Activated T-cell treated with anti-CD3 and anti-CD28 coated beads, Interleukin-2, amount 50 U/mL, for 4 hours (primary cell): ENCODE measurements around the gene ZBTB16. TPM values are rescaled to one million over a fixed set of nuclear protein-coding genes. Genes with fewer than 3 reads are reported as not detected.

Experiments used
- ATAC-seq, 2 donors: fragments of 200-7000 bp; cut with Tn5 transposase; one replicate each; pipeline ENCODE4 v1.10.0; 2021
- DNase-seq: peaks from one replicate; pipeline ENCODE4 v3.0.0-alpha.2; 2020
- H3K27me3 Mint-ChIP-seq: one replicate; pipeline ENCODE4 v1.8.0; 2021; ENCODE audit warnings: low read depth, mixed read lengths
- H3K36me3 Mint-ChIP-seq: one replicate; pipeline ENCODE4 v1.8.0; 2022; ENCODE audit warnings: mixed read lengths; ENCODE audit not compliant: insufficient read depth
- H3K4me1 Mint-ChIP-seq: one replicate; pipeline ENCODE4 v1.8.0; 2021; ENCODE audit warnings: low read depth, mixed read lengths
- H3K4me3 Mint-ChIP-seq: one replicate; pipeline ENCODE4 v1.8.0; 2021; ENCODE audit warnings: mild to moderate bottlenecking, moderate library complexity, mixed read lengths
- H3K9me3 Mint-ChIP-seq: one replicate; pipeline ENCODE4 v1.8.0; 2021; ENCODE audit warnings: mixed read lengths
- total RNA-seq, 3 donors: library from RNA; stranded (reverse); gene quantifications; one replicate each; pipeline ENCODE4 v1.2.1, GENCODE V29; 2021

Gene ZBTB16, protein sequence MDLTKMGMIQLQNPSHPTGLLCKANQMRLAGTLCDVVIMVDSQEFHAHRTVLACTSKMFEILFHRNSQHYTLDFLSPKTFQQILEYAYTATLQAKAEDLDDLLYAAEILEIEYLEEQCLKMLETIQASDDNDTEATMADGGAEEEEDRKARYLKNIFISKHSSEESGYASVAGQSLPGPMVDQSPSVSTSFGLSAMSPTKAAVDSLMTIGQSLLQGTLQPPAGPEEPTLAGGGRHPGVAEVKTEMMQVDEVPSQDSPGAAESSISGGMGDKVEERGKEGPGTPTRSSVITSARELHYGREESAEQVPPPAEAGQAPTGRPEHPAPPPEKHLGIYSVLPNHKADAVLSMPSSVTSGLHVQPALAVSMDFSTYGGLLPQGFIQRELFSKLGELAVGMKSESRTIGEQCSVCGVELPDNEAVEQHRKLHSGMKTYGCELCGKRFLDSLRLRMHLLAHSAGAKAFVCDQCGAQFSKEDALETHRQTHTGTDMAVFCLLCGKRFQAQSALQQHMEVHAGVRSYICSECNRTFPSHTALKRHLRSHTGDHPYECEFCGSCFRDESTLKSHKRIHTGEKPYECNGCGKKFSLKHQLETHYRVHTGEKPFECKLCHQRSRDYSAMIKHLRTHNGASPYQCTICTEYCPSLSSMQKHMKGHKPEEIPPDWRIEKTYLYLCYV
- 1 to 10 TPM; 3.4 to 4.4 (median 4.1) TPM for total RNA-seq

DNA sequence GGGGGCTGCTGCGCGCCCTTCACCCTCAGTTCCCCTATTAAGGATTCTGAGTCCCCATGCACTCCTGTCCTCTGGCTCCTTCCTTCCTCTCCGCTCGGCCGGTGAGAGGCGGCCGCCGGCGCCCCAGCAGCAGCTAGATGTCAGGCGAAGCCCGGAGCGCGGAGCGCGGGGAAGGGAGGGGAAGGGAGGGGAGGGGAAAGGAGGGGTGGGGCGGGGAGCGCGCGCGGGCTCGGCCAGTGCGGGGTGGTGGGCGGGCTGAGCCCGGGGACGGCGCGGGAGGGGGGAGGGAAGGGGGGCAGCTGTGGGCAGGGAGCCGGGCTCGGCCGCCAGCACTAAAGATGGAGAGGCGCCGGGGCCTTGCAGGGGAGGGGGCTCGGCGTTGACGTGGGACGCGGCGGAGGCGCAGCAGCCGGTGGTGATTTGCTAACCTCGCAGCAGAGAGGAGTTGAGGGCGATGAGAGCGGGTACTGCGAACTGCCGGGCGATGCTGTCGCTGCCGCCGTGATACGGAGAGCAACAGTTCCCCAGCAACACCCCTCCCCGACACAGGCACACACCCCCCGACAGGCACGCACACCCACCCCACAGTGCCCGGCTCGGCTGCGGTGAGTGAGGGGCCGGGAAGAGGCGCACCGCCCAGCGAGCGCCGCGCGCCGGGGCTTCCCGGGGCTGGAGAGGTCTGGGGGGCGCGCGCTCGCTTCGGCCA is at the start of gene ZBTB16:
Gene ZBTB16 (plus strand): TSS at position 434 of the 706 bp plus-strand sequence. CDS start 3,590 bp downstream, outside the sequence.
- peak; percentile 38 for DNase-seq
- no peaks in the 10 kb centered on the region for H3K36me3 Mint-ChIP-seq
- no peaks in the 10 kb centered on the region for H3K9me3 Mint-ChIP-seq
- H3K4me1 Mint-ChIP-seq, result peaks cover 3% of the 10 kb centered on the region
- peak; percentile 47 to 53 for ATAC-seq
- H3K4me3 Mint-ChIP-seq, result peak within 1 kb of the TSS; percentile 85
- peaks cover 21% of the 10 kb centered on the region for H3K27me3 Mint-ChIP-seq

DNA sequence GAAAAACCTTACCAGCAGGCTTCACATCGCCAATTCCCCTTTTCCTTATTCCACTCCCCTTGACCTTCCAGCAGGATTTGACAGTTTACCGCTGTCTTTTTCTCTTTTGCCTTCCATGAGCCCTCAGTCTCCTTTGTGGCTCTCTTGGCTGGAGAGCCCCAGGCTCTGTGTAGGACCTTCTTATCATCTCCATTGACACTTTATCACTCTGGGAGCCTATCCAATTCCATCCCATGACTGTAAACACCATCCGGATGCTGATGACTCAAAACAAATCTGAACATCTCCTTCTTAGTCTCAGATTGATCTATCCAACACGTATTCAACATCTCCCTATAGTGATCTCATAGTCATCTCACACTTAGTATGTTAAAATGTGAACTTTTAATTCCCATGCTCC is 48.6 kb upstream of the ZBTB16 start:
- Mint-ChIP-seq H3K4me1 (no peaks in the 10 kb centered on the region), H3K4me3 (no peak overlapping the region), H3K27me3 (peaks cover 9% of the 10 kb centered on the region), H3K36me3 (no peaks in the 10 kb centered on the region), H3K9me3 (no peaks in the 10 kb centered on the region)
- ATAC-seq, result no peak
- DNase-seq, result no peak

DNA sequence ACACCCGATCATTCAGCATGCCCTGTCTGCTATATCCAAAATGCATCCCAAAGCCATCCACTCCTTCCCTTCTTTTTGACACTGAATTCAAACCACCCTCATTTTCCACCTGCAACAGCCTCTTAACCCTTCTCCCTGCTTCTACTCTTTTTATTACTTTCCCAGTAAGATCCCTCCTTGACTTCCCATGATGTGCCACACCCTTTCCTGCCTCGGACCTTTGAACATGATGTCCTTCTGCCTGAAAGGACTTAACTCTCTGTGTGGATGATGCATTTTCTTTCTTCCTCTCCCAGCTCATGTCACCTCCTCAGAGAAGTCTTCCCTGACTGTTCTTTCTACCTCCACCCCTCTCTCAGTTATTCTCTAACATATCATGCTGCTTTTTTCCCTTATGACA is 48.1 kb upstream of the ZBTB16 start:
- no peaks in the 10 kb centered on the region for H3K9me3 Mint-ChIP-seq
- H3K36me3 Mint-ChIP-seq, result no peaks in the 10 kb centered on the region
- no peak for ATAC-seq
- DNase-seq, result no peak
- peaks cover 9% of the 10 kb centered on the region for H3K27me3 Mint-ChIP-seq
- H3K4me1 Mint-ChIP-seq, result no peaks in the 10 kb centered on the region
- H3K4me3 Mint-ChIP-seq, result no peak overlapping the region

DNA sequence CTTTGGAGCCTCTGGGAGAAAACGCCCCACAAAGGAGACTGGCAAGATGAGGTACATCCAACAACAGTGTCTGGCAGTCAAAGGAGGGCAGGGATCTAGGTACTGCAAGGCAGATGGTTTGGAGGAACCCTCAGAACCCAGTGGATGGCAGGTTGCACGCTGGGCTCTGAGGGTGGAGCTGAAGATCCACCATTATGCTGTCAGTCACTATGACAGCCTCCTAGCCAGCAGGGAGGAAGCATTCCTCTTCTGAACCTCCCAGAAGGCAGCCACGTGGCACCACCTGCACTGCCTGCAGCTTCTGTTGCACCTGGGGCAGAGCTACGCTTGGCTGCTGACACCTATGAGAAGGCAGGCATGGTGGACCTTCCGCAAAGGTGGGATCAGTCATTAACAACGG is 44.4 kb upstream of the ZBTB16 start:
- Mint-ChIP-seq H3K36me3 (no peaks in the 10 kb centered on the region), H3K27me3 (peaks cover 11% of the 10 kb centered on the region), H3K4me1 (no peaks in the 10 kb centered on the region), H3K4me3 (no peak overlapping the region), H3K9me3 (no peaks in the 10 kb centered on the region)
- DNase-seq (no peak), ATAC-seq (no peak)

DNA sequence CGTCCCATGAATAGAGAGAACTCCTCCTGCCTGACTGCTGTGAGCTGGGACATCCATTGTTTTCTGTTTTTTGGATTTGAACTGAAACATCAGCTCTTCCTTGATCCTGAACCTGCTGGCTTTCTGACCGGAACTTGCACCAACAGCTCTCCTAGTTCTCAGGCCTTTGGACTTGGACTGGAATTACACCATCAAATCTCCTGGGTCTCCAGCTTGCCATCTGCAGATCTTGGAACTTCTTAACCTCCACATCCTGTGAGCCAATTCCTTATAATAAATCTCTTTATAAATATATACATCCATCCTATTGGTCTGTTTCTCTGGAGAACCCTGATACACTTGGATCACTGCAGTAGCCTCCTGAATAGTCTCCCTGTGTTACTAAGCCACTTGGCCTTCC is 42.5 kb upstream of the ZBTB16 start:
- no peak overlapping the region for H3K4me3 Mint-ChIP-seq
- ATAC-seq, result no peak
- DNase-seq, result no peak
- H3K4me1 Mint-ChIP-seq, result no peaks in the 10 kb centered on the region
- H3K36me3 Mint-ChIP-seq, result no peaks in the 10 kb centered on the region
- H3K27me3 Mint-ChIP-seq, result peaks cover 11% of the 10 kb centered on the region
- H3K9me3 Mint-ChIP-seq, result no peaks in the 10 kb centered on the region

DNA sequence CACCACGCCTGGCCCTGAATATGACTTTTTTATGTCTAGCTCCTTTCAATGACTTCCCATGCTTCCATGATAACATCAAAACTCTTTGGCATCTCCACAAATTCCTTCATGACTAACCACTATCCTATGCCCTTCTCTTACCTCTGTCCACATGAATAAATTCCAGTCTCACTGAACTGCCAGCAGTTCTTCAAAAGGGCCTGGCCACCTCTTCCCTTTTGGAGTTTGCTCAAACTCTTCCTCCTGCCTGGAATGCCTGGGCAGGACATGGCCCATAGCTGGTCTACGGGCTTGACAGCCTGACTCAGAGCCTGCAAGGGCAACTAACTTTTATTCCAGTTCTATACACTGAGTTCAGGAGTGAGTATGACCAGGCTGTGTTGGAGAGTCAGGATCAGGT is 41.8 kb upstream of the ZBTB16 start:
- no peak for DNase-seq
- Mint-ChIP-seq H3K4me1 (no peaks in the 10 kb centered on the region), H3K9me3 (no peaks in the 10 kb centered on the region), H3K36me3 (no peaks in the 10 kb centered on the region), H3K27me3 (peaks cover 5% of the 10 kb centered on the region), H3K4me3 (no peak overlapping the region)
- ATAC-seq, result no peak

DNA sequence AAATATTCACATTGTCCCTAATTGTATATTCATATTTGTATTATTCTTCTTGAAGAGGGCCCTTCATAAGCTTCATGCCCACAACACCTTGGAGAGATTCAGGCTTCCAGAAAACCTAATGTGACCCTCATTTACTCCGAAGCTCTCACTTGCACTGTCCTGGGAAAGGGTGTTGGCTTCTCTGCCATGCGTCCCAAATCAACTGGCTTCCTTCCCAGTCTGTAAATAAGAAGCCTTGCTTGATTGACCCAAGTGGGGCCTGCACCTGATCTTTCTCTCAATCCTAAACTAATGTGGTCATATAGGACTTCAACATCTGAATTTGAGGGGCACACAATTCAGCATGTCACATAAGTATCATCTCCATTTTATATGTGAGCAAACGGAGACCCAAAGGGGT is 40.5 kb upstream of the ZBTB16 start:
- Mint-ChIP-seq H3K36me3 (no peaks in the 10 kb centered on the region), H3K4me1 (no peaks in the 10 kb centered on the region), H3K27me3 (peaks cover 2% of the 10 kb centered on the region), H3K4me3 (no peak overlapping the region), H3K9me3 (no peaks in the 10 kb centered on the region)
- DNase-seq, result no peak
- no peak for ATAC-seq

DNA sequence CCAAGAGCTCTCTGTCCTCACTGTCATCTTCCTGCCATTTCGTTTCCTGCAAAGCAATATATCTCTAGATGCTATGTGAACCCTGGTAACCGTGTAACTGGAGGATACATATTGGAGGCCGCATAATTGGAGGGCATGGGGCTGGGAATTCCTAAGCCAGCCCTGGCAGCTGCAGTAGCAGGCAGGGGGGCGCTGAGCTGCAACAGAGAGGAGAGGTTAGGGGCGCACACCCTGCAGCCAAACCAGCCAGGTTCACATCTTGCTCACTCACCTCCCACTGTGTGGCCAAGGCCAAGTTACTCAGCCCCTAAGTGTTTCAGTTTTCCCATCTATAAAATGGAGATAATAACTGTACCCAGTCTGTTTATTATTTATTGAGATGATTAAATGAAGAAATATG is 39.9 kb upstream of the ZBTB16 start:
- DNase-seq (no peak), ATAC-seq (no peak)
- Mint-ChIP-seq H3K4me3 (no peak overlapping the region), H3K4me1 (no peaks in the 10 kb centered on the region), H3K9me3 (no peaks in the 10 kb centered on the region), H3K27me3 (peaks cover 2% of the 10 kb centered on the region), H3K36me3 (no peaks in the 10 kb centered on the region)

DNA sequence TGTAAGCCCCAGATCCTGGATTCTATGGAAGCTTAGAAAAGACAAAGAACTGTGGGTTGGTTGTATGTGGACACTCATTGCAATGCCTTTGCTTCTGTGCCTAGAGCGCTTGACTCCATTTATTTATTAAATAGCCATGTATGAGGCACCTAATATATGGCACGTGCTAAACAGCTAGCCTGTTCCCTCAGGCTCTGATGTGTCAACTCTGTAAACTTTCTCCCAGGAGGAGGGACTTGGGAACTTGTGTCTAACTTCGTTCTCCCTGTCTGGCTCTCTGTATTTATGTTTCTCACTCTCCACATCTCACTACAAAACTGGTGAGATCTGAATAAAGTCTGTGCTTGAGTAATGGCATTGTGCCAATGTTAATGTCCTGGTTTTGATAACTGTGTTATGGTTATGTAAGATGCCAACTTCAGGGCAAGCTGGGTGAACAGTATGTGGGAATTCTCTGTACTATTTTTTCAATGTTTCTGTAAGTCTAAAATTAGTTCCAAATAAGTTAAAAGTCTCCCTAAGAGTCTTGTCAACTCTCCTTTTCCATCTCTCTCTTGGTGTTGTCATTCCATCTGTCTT is 34.1 kb upstream of the ZBTB16 start:
- no peaks in the 10 kb centered on the region for H3K9me3 Mint-ChIP-seq

DNA sequence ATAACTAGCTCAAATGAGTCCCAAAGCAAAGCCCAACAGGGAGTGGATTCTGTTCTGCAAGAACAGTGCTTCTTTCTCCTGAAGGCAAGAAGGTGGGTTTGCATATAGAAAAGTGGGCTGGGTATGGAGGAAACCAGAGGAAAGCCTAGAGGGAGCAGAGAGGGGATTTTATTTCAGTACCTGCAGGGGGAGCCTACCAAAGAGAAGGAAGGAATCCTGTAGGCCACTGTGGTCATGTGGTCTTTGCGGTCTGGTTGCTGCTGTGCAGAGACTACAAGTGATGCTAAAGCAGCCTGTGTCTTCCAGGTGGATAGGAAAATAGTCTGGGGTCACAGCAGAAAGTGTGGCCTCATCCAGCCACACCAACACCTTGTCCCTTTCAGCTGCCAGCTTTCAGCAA is 33.2 kb upstream of the ZBTB16 start:
- DNase-seq (no peak), ATAC-seq (no peak)
- no peaks in the 10 kb centered on the region for H3K9me3 Mint-ChIP-seq
- H3K4me1 Mint-ChIP-seq, result peaks cover 3% of the 10 kb centered on the region
- H3K4me3 Mint-ChIP-seq, result no peak overlapping the region
- H3K36me3 Mint-ChIP-seq, result no peaks in the 10 kb centered on the region
- peaks cover 6% of the 10 kb centered on the region for H3K27me3 Mint-ChIP-seq

More for the DNA sequence above, 34.1 kb upstream of the ZBTB16 start:
- Mint-ChIP-seq H3K36me3 (no peaks in the 10 kb centered on the region), H3K4me1 (peaks cover 3% of the 10 kb centered on the region), H3K4me3 (no peak overlapping the region), H3K27me3 (peaks cover 3% of the 10 kb centered on the region)
- ATAC-seq (no peak), DNase-seq (no peak)

DNA sequence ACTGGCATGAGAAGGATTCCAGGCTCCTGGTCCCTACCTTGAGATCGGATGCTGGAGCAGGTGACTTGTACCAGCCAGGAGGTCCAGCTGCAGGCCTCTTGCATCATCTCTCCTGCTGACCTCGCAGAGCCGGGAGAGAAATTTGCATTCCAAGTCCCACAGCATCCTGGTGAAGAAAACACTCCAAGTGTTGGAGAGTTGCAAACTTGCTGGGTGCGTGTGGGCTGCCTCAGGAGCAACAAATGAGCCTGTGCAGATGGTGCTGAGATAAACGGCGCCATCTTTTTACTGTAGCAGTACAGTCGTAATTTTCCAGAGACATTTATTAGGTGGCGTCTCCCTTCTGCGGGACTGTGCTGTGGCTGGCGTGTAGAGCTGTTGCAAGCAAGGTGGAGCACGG is 32.1 kb upstream of the ZBTB16 start:
- Mint-ChIP-seq H3K27me3 (peaks cover 6% of the 10 kb centered on the region), H3K4me3 (no peak overlapping the region), H3K36me3 (no peaks in the 10 kb centered on the region), H3K9me3 (no peaks in the 10 kb centered on the region), H3K4me1 (peaks cover 3% of the 10 kb centered on the region)
- no peak for ATAC-seq
- no peak for DNase-seq

DNA sequence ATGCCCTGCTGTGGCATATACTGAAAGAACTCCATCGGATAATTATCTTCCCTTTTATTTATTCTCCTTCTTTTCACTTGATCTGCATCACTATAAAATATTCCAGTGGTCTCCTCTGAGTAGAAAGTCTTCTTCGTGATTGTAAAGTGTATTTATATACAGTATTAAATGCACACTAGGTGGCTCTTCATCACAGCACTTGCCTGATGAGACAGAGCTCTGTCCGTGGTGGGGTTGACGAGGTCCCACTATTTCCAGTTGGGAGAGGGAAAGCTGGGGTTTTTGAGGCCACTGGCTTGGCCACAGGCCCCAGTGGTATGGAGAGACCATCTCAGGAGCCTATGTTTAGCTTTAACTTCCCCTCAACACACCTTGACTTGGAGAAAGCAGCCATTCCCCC is 31.6 kb upstream of the ZBTB16 start:
- Mint-ChIP-seq H3K4me3 (no peak overlapping the region), H3K36me3 (no peaks in the 10 kb centered on the region), H3K9me3 (no peaks in the 10 kb centered on the region), H3K27me3 (peaks cover 6% of the 10 kb centered on the region), H3K4me1 (peaks cover 3% of the 10 kb centered on the region)
- no peak for ATAC-seq
- no peak for DNase-seq

DNA sequence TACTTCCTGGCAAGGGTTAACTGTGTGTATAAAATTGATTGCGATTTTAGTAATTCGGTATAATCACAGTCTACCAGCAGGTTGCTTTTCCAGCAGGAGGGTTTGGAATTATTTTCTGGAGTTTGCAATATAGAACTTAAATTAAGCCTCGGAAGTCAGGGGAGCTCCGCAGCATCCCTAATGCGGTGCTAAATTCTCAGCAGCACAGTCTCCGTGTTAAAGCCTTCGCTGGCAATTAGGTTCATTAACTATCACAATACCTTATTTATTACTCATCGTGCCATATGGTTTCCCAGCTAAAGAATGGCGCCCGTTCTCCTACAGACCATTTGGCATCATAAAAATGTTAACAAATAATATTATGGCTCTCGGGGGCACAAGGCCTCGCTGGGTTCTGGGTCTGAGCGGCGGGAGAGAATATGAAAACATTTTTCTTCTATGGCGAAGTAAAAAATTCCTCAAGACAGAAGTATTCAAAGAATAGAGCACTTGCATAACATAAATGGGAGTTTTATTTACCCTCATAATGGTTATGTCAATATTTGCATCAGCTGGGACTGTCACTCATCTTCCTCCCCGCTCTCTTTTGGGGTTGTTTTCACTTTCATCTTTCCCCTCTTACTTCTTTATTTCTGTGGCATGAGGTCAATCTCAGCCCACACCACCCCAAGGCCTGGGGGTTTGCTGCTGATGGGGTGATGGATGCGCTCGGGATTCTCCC is 28.1 kb upstream of the ZBTB16 start:
- Mint-ChIP-seq H3K27me3 (peaks cover 10% of the 10 kb centered on the region), H3K4me1 (peaks cover 3% of the 10 kb centered on the region), H3K36me3 (no peaks in the 10 kb centered on the region), H3K9me3 (no peaks in the 10 kb centered on the region), H3K4me3 (no peak overlapping the region)
- no peak for ATAC-seq
- DNase-seq, result no peak

DNA sequence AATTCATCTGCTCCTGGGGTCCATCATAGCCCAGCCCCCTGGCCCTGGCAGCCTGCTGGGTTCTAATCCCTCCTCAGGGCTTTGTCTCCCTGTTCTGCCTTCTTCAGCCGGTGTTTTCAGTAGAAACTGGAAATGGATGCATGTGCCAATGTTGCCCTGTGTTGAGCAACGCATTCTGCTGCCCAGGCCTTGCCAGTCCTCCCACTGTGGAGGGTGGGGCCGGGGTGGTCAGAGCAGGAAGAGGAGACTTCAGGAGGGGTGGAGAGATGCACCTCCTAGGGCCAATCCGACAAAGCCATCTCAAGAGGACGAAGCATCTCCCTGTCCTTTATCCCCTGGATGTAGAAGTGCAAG is 27.6 kb upstream of the ZBTB16 start:
- H3K4me1 Mint-ChIP-seq, result no peaks in the 10 kb centered on the region
- no peak overlapping the region for H3K4me3 Mint-ChIP-seq
- ATAC-seq (no peak), DNase-seq (no peak)
- H3K36me3 Mint-ChIP-seq, result no peaks in the 10 kb centered on the region
- H3K27me3 Mint-ChIP-seq, result peaks cover 10% of the 10 kb centered on the region
- no peaks in the 10 kb centered on the region for H3K9me3 Mint-ChIP-seq
